ENCODE measurements around the gene PARG.
"Not testable (repeated sequence)": the region's sequence is repeated elsewhere in the genome, so short reads cannot be mapped to it uniquely, and the experiment has no call there.

PARG gene

GRCh38 chr10:49917927-49918326 is 23.9 kb downstream of the PARG start:
- H3K27ac ChIP-seq; POLR2A ChIA-PET (ENCODE audit: low non-redundant PET); DNase-seq (ENCODE audit: low spot score); CTCF ChIA-PET: not testable (repeated sequence)

- POLR2A ChIA-PET (ENCODE audit: low non-redundant PET); DNase-seq (ENCODE audit: low spot score); H3K27ac ChIP-seq; CTCF ChIA-PET: not testable (repeated sequence)
These were observed 25.4 kb downstream of the PARG start for GRCh38 chr10:49916451-49916850.

- POLR2A ChIA-PET (ENCODE audit: low non-redundant PET); DNase-seq (ENCODE audit: low spot score); H3K27ac ChIP-seq; CTCF ChIA-PET: not testable (repeated sequence)
These were observed 31.5 kb downstream of the PARG start for GRCh38 chr10:49910295-49910694.

- POLR2A ChIA-PET (ENCODE audit: low non-redundant PET); H3K27ac ChIP-seq; DNase-seq (ENCODE audit: low spot score); CTCF ChIA-PET: not testable (repeated sequence)
These were observed 33.3 kb downstream of the PARG start for GRCh38 chr10:49908290-49909080.

GRCh38 chr10:49903829-49904228 is 38.0 kb downstream of the PARG start:
- DNase-seq (ENCODE audit: low spot score); POLR2A ChIA-PET (ENCODE audit: low non-redundant PET); H3K27ac ChIP-seq; CTCF ChIA-PET: not testable (repeated sequence)

- CTCF ChIA-PET; H3K27ac ChIP-seq; DNase-seq (ENCODE audit: low spot score); POLR2A ChIA-PET (ENCODE audit: low non-redundant PET): not testable (repeated sequence)
These were observed 41.4 kb downstream of the PARG start for GRCh38 chr10:49900406-49900805.

- CTCF ChIA-PET; DNase-seq (ENCODE audit: low spot score); H3K27ac ChIP-seq; POLR2A ChIA-PET (ENCODE audit: low non-redundant PET): not testable (repeated sequence)
These were observed 41.8 kb downstream of the PARG start for GRCh38 chr10:49899999-49900398.

- CTCF ChIA-PET; DNase-seq (ENCODE audit: low spot score); H3K27ac ChIP-seq; POLR2A ChIA-PET (ENCODE audit: low non-redundant PET): not testable (repeated sequence)
These were observed 51.8 kb downstream of the PARG start for GRCh38 chr10:49890025-49890424.

- H3K27ac ChIP-seq; POLR2A ChIA-PET (ENCODE audit: low non-redundant PET); DNase-seq (ENCODE audit: low spot score); CTCF ChIA-PET: not testable (repeated sequence)
These were observed 57.0 kb downstream of the PARG start for GRCh38 chr10:49884739-49885331.

- H3K27ac ChIP-seq; DNase-seq (ENCODE audit: low spot score); CTCF ChIA-PET; POLR2A ChIA-PET (ENCODE audit: low non-redundant PET): not testable (repeated sequence)
These were observed 58.0 kb downstream of the PARG start for GRCh38 chr10:49883852-49884251.

GRCh38 chr10:49882327-49882726 is 59.5 kb downstream of the PARG start:
- CTCF ChIA-PET; POLR2A ChIA-PET (ENCODE audit: low non-redundant PET): not testable (repeated sequence)

GRCh38 chr10:49872740-49873139 is 69.1 kb downstream of the PARG start:
- CTCF ChIA-PET: not testable (repeated sequence)

More at GRCh38 chr10:49882327-49882726, 59.5 kb downstream of the PARG start:
- not testable (repeated sequence) for DNase-seq (ENCODE audit: low spot score); H3K27ac ChIP-seq

GRCh38 chr10:49871462-49871861 is 70.4 kb downstream of the PARG start:
- POLR2A ChIA-PET (ENCODE audit: low non-redundant PET); CTCF ChIA-PET; DNase-seq (ENCODE audit: low spot score); H3K27ac ChIP-seq: not testable (repeated sequence)

More at GRCh38 chr10:49872740-49873139, 69.1 kb downstream of the PARG start:
- DNase-seq (ENCODE audit: low spot score); H3K27ac ChIP-seq; POLR2A ChIA-PET (ENCODE audit: low non-redundant PET): not testable (repeated sequence)

- POLR2A ChIA-PET (ENCODE audit: low non-redundant PET); DNase-seq (ENCODE audit: low spot score); H3K27ac ChIP-seq; CTCF ChIA-PET: not testable (repeated sequence)
These were observed 81.9 kb downstream of the PARG start for GRCh38 chr10:49859933-49860332.

- CTCF ChIA-PET; H3K27ac ChIP-seq; POLR2A ChIA-PET (ENCODE audit: low non-redundant PET); DNase-seq (ENCODE audit: low spot score): not testable (repeated sequence)
These were observed 83.0 kb downstream of the PARG start for GRCh38 chr10:49858697-49859382.

- POLR2A ChIA-PET (ENCODE audit: low non-redundant PET); H3K27ac ChIP-seq; CTCF ChIA-PET; DNase-seq (ENCODE audit: low spot score): not testable (repeated sequence)
These were observed 92.3 kb downstream of the PARG start for GRCh38 chr10:49849520-49849919.

Measured in RWPE1 (cell line).